Thyroid gland (tissue), 4 donors: Measurements from ENCODE around the gene LIMS2. TPM values are rescaled to one million over a fixed set of nuclear protein-coding genes. Genes with fewer than 3 reads are reported as not detected.

Source experiments
- DNase-seq, 2 donors: peaks; one replicate each; pipeline ENCODE4 v3.0.0-alpha.2; 2019
- H3K27ac ChIP-seq, 3 donors: fragments of 200-600 bp; sonication (generic); 1 replicate in 2 of 3; 2 replicates in 1 of 3; pipeline ENCODE4 v1.5.1; 2016 to 2019; ENCODE audit warnings: mild to moderate bottlenecking in 1 of 3, moderate library complexity in 1 of 3
- H3K27me3 ChIP-seq: fragments of 200-600 bp; sonication (generic); one replicate; pipeline ENCODE4 v1.5.1; 2019
- H3K36me3 ChIP-seq, 2 donors: fragments of 200-600 bp; sonication (generic); one replicate each; pipeline ENCODE4 v1.5.1; 2016 to 2019
- H3K4me1 ChIP-seq, 2 donors: fragments of 200-600 bp; sonication (generic); one replicate each; pipeline ENCODE4 v1.5.1; 2017 to 2019
- H3K4me3 ChIP-seq, 3 donors: fragments of 200-600 bp; sonication (generic); replicated peaks in 1 of 3; 1 replicate in 2 of 3; 2 replicates in 1 of 3; pipeline ENCODE4 v1.5.1; 2016; ENCODE audit warnings: mild to moderate bottlenecking in 1 of 3
- H3K9me3 ChIP-seq: fragments of 200-600 bp; sonication (generic); one replicate; pipeline ENCODE4 v1.5.1; 2017
- CTCF ChIP-seq, 6 experiments: fragments of 200-600 bp in 3 of 6; fragments of 450-650 bp in 3 of 6; sonication (generic) in 3 of 6; IDR thresholded peaks; one replicate each; pipeline ENCODE4 v1.5.1; 2016 to 2019; ENCODE audit warnings: antibody characterized with exemption in 6 of 6, mild to moderate bottlenecking in 2 of 6, inconsistent platforms in 1 of 6, moderate library complexity in 1 of 6
- POLR2A ChIP-seq, 2 donors: fragments of 450-650 bp; IDR thresholded peaks; one replicate each; pipeline ENCODE4 v1.6.1; 2017; ENCODE audit warnings: antibody characterized with exemption in 2 of 2, mild to moderate bottlenecking in 2 of 2, moderate library complexity in 1 of 2
- WGBS, 2 donors: methylation state at CpG; one replicate each; pipeline ENCODE4 v1.1.5; 2017; 5-methylcytosine and 5-hydroxymethylcytosine counted together
- intact Hi-C: fragments of 100-400 bp; cut with DNase I; formaldehyde crosslinking; loops from one replicate; pipeline ENCODE4 v1.15.1; 2023
- total RNA-seq, 4 donors: library from RNA; depleted of rRNA; stranded (reverse); fragments of >200 nt; gene quantifications; one replicate each; pipeline ENCODE4 v1.2.3, GENCODE V29; 2016

Gene LIMS2
- total RNA-seq, 4 donors from 2014 or later = 9.1 to 27.8 (median 14.2) TPM

GRCh38 chr2:127632592-127633489, 42.5 kb downstream of the LIMS2 start:
- WGBS, 2 donors = 90 to 92% methylated on average over 7 to 15 of the region's 25 CpGs
- Histone ChIP-seq H3K9me3 (no peaks in the 10 kb centered on the region), H3K27ac (no peak overlapping the region), H3K36me3 (no peaks in the 10 kb centered on the region), H3K4me1 (peaks cover 5 to 24% of the 10 kb centered on the region in 2 donors), H3K4me3 (no peak overlapping the region), H3K27me3 (no peaks in the 10 kb centered on the region)
- intact Hi-C loops = no loop called here
- no peak for DNase-seq
- TF ChIP-seq CTCF (IDR thresholded peaks at IDR 0.05) (no peak), POLR2A (IDR thresholded peaks at IDR 0.05) (no peak)

DNA sequence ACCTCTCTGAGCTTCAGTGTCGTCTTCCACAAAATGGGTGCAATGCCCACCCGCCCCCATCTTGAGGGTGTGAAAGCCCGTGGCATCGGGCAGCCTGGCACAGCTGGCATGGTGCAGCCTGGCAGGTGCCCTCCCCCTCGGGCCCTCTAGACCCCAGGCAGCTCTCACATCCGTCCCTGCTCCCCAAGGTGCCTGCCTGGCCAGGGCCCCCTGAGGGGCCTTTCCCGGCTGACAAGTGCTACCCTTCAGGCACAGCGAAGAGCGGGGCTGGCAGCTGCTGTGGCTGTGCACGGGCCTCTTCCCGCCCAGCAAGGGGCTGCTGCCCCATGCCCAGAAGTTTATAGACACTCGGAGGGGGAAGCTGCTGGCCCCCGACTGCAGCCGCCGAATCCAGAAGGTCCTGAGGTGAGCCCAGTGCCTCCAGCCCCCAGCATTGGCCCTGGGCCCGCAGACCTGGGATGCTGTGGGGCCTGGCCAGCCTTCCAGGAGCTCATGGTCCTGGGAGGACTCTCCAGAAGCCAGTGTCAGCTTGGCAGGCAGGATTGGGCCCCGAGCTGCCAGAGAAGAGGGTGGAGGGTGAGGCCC, 43.2 kb downstream of the LIMS2 start:
- no peak for TF ChIP-seq CTCF (IDR thresholded peaks at IDR 0.05)
- no peak for TF ChIP-seq POLR2A (IDR thresholded peaks at IDR 0.05)
- 88% methylated on average over 15 of the region's 17 CpGs; no CpG with 5 or more reads in 1 of the 2 donors for WGBS, 2 donors
- H3K4me1 ChIP-seq = peaks cover under 1 to 16% of the 10 kb centered on the region in 2 donors
- intact Hi-C loops = no loop called here
- no peaks in the 10 kb centered on the region for H3K27me3 ChIP-seq
- no peak overlapping the region for H3K4me3 ChIP-seq
- H3K36me3 ChIP-seq = no peaks in the 10 kb centered on the region
- no peak overlapping the region for H3K27ac ChIP-seq
- no peaks in the 10 kb centered on the region for H3K9me3 ChIP-seq
- no peak for DNase-seq

- Histone ChIP-seq H3K36me3 (no peaks in the 10 kb centered on the region), H3K9me3 (no peaks in the 10 kb centered on the region), H3K4me3 (no peak overlapping the region), H3K4me1 (peaks cover 0 to 15% of the 10 kb centered on the region in 2 donors), H3K27ac (no peak overlapping the region), H3K27me3 (no peaks in the 10 kb centered on the region)
- no peak for DNase-seq
- TF ChIP-seq POLR2A (IDR thresholded peaks at IDR 0.05) = no peak
- no peak for TF ChIP-seq CTCF (IDR thresholded peaks at IDR 0.05)
- intact Hi-C loops = no loop called here
- 91 to 92% methylated on average over 4 to 7 of the region's 16 CpGs for WGBS, 2 donors
Observed at GRCh38 chr2:127631541-127631996, 43.8 kb downstream of the LIMS2 start.

GRCh38 chr2:127630864-127631540, 44.3 kb downstream of the LIMS2 start:
- Histone ChIP-seq H3K9me3 (no peaks in the 10 kb centered on the region), H3K27ac (no peak overlapping the region), H3K27me3 (no peaks in the 10 kb centered on the region), H3K4me3 (no peak overlapping the region), H3K36me3 (no peaks in the 10 kb centered on the region), H3K4me1 (peaks cover 0 to 15% of the 10 kb centered on the region in 2 donors)
- DNase-seq = no peak
- intact Hi-C loops = no loop called here
- 91 to 92% methylated on average over 4 to 18 of the region's 25 CpGs for WGBS, 2 donors
- no peak for TF ChIP-seq CTCF (IDR thresholded peaks at IDR 0.05)
- TF ChIP-seq POLR2A (IDR thresholded peaks at IDR 0.05) = no peak
